GM12864 (cell line): ENCODE data around the gene EMP2.
A peak's percentile ranks its signal among the peaks of the same experiment; 100 is the strongest.
"Not testable (repeated sequence)": the region's sequence is repeated elsewhere in the genome, so short reads cannot be mapped to it uniquely, and the experiment has no call there.

ENCODE experiments used
- DNase-seq: peaks from one replicate; pipeline ENCODE4 v3.0.0-alpha.2; 2011; ENCODE audit warnings: low read depth
- H3K4me3 ChIP-seq: 2 replicates; pipeline ENCODE4 v1.5.1; 2011; ENCODE audit warnings: mild to moderate bottlenecking, low read depth, low read length, control low read depth
- CTCF ChIP-seq: IDR thresholded peaks from 2 replicates; pipeline ENCODE4 v1.5.1; 2011; ENCODE audit warnings: low read depth, mild to moderate bottlenecking, moderate library complexity, low read length, control low read depth, inconsistent platforms; ENCODE audit errors: missing control alignments

EMP2 gene

DNA sequence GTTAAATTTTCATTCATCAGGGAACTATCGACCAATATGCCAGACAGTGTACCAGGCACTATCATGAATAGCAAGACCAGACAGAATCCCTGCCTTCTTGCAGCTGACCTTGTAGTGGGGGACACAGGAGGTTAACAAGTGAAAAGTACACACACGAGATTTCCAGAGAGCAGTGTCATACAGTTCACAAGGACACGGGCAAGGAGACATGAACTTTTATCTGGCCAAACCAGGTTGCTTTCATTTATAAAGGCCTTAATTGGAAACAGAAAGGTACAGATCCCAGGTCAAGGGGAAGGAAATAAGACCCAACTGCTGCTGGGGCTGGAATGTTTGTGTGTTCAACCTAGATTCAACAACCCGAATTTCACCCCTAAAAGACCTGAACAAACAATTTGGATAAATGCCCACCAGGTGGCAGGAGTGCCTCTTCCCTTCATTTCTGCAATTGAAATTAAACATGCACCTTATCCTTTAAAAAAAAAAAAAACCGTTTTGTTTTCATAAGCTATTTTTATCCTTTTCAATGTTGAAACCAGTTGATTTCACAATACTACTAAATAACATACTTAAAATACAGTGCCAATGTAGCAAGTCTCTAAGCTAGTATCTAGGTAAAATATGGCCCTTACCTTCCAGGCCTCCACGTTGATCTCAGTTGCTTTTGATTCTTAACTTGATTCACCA is 65.9 kb downstream of the EMP2 start:
- DNase-seq: no peak
- no peak overlapping the region for H3K4me3 ChIP-seq
- peak; percentile 54 for TF ChIP-seq CTCF

- no peak for TF ChIP-seq CTCF
- H3K4me3 ChIP-seq: no peak overlapping the region
- DNase-seq: no peak
These were observed 68.6 kb downstream of the EMP2 start for GRCh38 chr16:10511829-10512228.

DNA sequence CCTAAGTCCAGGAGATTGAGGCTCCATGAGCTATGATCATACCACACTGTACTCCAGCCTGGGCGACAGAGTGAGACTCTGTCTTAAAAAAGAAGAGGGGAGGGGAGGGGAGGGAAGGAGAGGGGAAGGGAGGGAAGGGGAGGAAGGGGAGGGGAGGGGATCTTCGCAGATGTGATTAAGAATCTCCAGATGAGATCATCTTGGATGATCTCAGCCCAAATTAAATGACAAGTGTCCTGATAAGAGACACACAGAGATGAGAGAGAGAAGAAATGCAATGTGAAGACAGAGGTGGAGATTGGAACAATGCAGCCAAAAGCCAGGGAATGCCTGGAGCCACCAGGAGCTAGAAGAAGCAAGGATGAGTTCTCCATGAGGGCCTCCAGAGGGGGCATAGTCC is 70.1 kb downstream of the EMP2 start:
- TF ChIP-seq CTCF: no peak
- no peak overlapping the region for H3K4me3 ChIP-seq
- no peak for DNase-seq

GRCh38 chr16:10509534-10510025 is 70.8 kb downstream of the EMP2 start:
- DNase-seq: peak; percentile 72
- no peak overlapping the region for H3K4me3 ChIP-seq
- peak; percentile 79 for TF ChIP-seq CTCF

GRCh38 chr16:10505286-10505685 is 75.1 kb downstream of the EMP2 start:
- not testable (repeated sequence) for H3K4me3 ChIP-seq, DNase-seq

GRCh38 chr16:10504404-10504885 is 76.0 kb downstream of the EMP2 start:
- no peak for DNase-seq
- no peak overlapping the region for H3K4me3 ChIP-seq
- TF ChIP-seq CTCF: no peak

- no peak for DNase-seq
- no peak overlapping the region for H3K4me3 ChIP-seq
- no peak for TF ChIP-seq CTCF
These were observed 77.6 kb downstream of the EMP2 start for GRCh38 chr16:10502776-10503175.
